Prostate gland (tissue), 2 donors: ENCODE data around the gene CDK8. TPM values are rescaled to one million over a fixed set of nuclear protein-coding genes. Genes with fewer than 3 reads are reported as not detected.

Source experiments
- DNase-seq: peaks from one replicate; pipeline ENCODE4 v3.0.0-alpha.2; 2019; ENCODE audit warnings: low spot score
- H3K27ac ChIP-seq, 2 donors: fragments of 200-600 bp; sonication (generic); 2 replicates each; pipeline ENCODE4 v1.5.1; 2017 to 2019
- H3K27me3 ChIP-seq: fragments of 200-600 bp; sonication (generic); replicated peaks from 2 replicates; pipeline ENCODE4 v1.5.1; 2019; ENCODE audit not compliant: insufficient read depth
- H3K36me3 ChIP-seq, 2 donors: fragments of 200-600 bp; sonication (generic); 1 replicate in 1 of 2; 2 replicates in 1 of 2; pipeline versions ENCODE4 v1.5.1 to v1.8.1; 2017 to 2019
- H3K4me1 ChIP-seq: fragments of 200-600 bp; sonication (generic); replicated peaks from 2 replicates; pipeline ENCODE4 v1.5.1; 2019
- H3K4me3 ChIP-seq, 2 donors: fragments of 200-600 bp; sonication (generic); 2 replicates each; pipeline ENCODE4 v1.5.1; 2017 to 2019
- H3K9me3 ChIP-seq: fragments of 200-600 bp; sonication (generic); 2 replicates; pipeline ENCODE4 v1.5.1; 2017
- POLR2A ChIP-seq: fragments of 450-650 bp; IDR thresholded peaks from one replicate; pipeline ENCODE4 v1.6.1; 2016; ENCODE audit warnings: antibody characterized with exemption, mild to moderate bottlenecking
- POLR2AphosphoS5 ChIP-seq: sonication (generic); formaldehyde crosslinking; IDR thresholded peaks from one replicate; pipeline ENCODE4 v1.6.1; 2017; ENCODE audit warnings: antibody characterized with exemption
- WGBS: methylation state at CpG from one replicate; pipeline ENCODE4 v1.1.5; 2018; 5-methylcytosine and 5-hydroxymethylcytosine counted together
- intact Hi-C: fragments of 100-400 bp; cut with DNase I; formaldehyde crosslinking; loops from one replicate; pipeline ENCODE4 v1.14.2; 2022
- total RNA-seq, 2 donors: library from RNA; depleted of rRNA; stranded (reverse); fragments of >200 nt; gene quantifications; one replicate each; pipeline ENCODE4 v1.1.0, GENCODE V29; 2016
- TF ChIP-seq, protein P1 (sequence below), 4 experiments: fragments of 200-600 bp in 2 of 4; fragments of 450-650 bp in 2 of 4; sonication (generic) in 2 of 4; IDR thresholded peaks; 1 replicate in 3 of 4; 2 replicates in 1 of 4; pipeline ENCODE4 v1.5.1; 2016 to 2019; ENCODE audit warnings: antibody characterized with exemption in 4 of 4, mild to moderate bottlenecking in 2 of 4, moderate library complexity in 2 of 4

The CDK8 gene
- total RNA-seq, 2 donors from 2014 or later, result 9.9 to 11.6 TPM

DNA sequence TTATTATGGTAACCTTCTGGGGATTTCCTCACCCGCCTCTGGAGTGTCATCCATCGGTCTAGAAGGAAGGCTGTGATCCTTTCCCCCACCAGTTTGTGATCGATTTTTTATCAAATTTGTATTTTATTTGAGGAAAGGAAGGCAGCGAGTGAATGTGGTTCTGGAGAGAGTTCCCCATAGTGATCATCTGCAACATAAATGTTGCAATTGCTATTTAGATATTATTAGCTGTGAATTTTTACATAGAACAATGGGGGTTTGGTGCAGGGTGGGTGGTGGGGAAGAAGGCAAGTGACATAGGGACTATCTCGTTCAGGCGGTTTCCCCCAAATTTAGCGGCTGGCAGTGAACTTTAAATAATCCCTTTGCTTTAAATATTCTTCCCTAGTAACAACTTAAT lies 1.2 kb downstream of the CDK8 start:
- Histone ChIP-seq H3K27me3 (no peaks in the 10 kb centered on the region), H3K9me3 (no peaks in the 10 kb centered on the region), H3K4me3 (peak overlapping the region; percentile 86 to 92), H3K4me1 (peaks cover 4% of the 10 kb centered on the region), H3K27ac (peak overlapping the region; percentile 93), H3K36me3 (no peaks in the 10 kb centered on the region)
- intact Hi-C loops, result loop anchor here (2.0 to 10.0 kb wide), 2 partner anchors 32 to 170 kb away; partner anchors contain the start of gene RNF6
- no peak for TF ChIP-seq POLR2A
- TF ChIP-seq, protein P1, sequence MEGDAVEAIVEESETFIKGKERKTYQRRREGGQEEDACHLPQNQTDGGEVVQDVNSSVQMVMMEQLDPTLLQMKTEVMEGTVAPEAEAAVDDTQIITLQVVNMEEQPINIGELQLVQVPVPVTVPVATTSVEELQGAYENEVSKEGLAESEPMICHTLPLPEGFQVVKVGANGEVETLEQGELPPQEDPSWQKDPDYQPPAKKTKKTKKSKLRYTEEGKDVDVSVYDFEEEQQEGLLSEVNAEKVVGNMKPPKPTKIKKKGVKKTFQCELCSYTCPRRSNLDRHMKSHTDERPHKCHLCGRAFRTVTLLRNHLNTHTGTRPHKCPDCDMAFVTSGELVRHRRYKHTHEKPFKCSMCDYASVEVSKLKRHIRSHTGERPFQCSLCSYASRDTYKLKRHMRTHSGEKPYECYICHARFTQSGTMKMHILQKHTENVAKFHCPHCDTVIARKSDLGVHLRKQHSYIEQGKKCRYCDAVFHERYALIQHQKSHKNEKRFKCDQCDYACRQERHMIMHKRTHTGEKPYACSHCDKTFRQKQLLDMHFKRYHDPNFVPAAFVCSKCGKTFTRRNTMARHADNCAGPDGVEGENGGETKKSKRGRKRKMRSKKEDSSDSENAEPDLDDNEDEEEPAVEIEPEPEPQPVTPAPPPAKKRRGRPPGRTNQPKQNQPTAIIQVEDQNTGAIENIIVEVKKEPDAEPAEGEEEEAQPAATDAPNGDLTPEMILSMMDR (IDR thresholded peaks at IDR 0.05), result no peak
- no peak for TF ChIP-seq POLR2AphosphoS5
- DNase-seq, result no peak
- under 1% methylated on average over 7 of the region's 7 CpGs for whole genome bisulfite sequencing

DNA sequence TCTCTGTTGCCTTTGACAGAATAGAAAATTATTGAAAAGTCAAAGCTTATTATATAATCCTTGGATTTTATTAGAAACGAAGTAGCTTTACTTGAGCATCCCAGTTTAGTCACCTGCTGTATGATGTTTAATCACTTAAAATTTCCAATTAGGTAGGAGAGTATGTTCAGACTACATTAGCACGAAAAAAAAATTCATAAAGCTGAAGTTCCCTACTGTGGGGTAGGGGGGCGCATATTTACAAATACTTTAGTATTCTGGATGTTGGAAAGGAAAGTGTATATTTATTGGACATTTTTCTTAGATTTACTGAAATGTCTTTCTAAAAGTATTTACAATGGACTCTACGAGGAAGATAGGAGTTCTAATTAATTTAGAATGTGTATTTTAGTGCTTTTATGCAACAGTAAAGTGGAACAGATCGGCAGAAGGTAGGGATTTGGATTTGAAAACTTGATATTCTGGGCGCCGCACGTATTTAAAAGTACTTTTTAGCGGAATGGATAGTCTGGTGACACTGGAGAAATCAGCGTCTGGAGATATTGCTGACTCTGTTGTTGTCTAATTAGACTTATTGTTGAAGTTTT lies 1.9 kb downstream of the CDK8 start:
- Histone ChIP-seq H3K27ac (peak overlapping the region; percentile 9 to 93), H3K4me3 (peak overlapping the region in 1 of 2 donors; percentile 92), H3K27me3 (no peaks in the 10 kb centered on the region), H3K4me1 (peaks cover 4% of the 10 kb centered on the region), H3K9me3 (no peaks in the 10 kb centered on the region), H3K36me3 (no peaks in the 10 kb centered on the region)
- DNase-seq, result no peak
- intact Hi-C loops, result loop anchor here (2.0 to 10.0 kb wide), 2 partner anchors 33 to 169 kb away; partner anchors contain the start of gene RNF6
- 35% methylated on average over 10 of the region's 10 CpGs for WGBS
- TF ChIP-seq, protein P1 (IDR thresholded peaks at IDR 0.05), result peak in 1 of 4 experiments; percentile 27
- no peak for TF ChIP-seq POLR2A

DNA sequence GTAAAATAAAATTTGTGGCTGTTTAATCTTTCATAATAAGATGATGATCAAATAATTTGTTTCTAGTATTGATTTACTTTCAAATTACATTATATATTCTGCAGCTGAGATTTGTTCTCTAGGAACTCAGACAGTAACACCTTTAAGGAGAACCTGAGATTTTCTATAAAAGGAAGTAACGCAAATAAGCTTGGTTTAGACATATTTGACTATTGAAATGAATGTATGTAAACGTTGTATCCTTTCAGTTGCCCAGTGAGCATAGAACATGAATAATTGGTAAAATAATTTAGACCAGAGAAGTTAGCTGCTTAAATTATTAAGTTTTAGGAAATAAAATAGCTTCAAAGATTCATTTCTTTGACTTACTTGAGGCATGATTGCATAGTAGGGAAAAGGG lies 3.1 kb downstream of the CDK8 start:
- no peak overlapping the region for H3K27ac ChIP-seq

DNA sequence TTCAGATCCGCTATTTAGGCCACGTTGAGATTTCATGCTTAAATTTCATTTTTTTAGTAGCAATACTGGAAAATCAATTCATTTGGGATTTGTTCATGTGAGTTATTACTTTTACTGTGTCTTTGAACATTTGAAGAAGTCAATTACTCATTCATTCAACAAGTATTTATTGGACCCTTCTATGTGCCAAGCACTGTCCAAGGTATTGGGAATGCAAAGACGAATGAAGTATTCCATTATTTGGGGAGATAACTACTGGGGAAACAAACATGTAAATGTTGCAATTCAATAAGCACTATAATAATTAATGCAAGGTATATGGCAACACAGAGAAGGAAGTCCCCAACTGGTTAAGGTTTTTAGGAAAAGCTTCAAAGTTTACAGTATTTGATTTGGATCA lies 5.7 kb downstream of the CDK8 start:
- Histone ChIP-seq H3K27ac (no peak overlapping the region), H3K4me3 (no peak overlapping the region), H3K36me3 (no peaks in the 10 kb centered on the region), H3K9me3 (no peaks in the 10 kb centered on the region), H3K4me1 (peaks cover 4% of the 10 kb centered on the region), H3K27me3 (no peaks in the 10 kb centered on the region)
- DNase-seq, result no peak
- TF ChIP-seq POLR2AphosphoS5, result no peak
- TF ChIP-seq, protein P1 (IDR thresholded peaks at IDR 0.05), result no peak
- TF ChIP-seq POLR2A, result no peak
- 82% methylated on average over 3 of the region's 3 CpGs for WGBS
- intact Hi-C loops, result loop anchor here (10.0 kb wide), 1 partner anchor 165 kb away; no protein-coding TSS in a partner anchor

More for the DNA sequence above, 3.1 kb downstream of the CDK8 start:
- TF ChIP-seq, protein P1 (IDR thresholded peaks at IDR 0.05), result no peak
- TF ChIP-seq POLR2AphosphoS5, result no peak
- no peak for TF ChIP-seq POLR2A
- intact Hi-C loops, result loop anchor here (10.0 kb wide), 1 partner anchor 168 kb away; no protein-coding TSS in a partner anchor
- H3K9me3 ChIP-seq, result no peaks in the 10 kb centered on the region
- 47% methylated on average over 2 of the region's 2 CpGs for WGBS
- H3K4me3 ChIP-seq, result no peak overlapping the region
- no peaks in the 10 kb centered on the region for H3K36me3 ChIP-seq
- no peaks in the 10 kb centered on the region for H3K27me3 ChIP-seq
- H3K4me1 ChIP-seq, result peaks cover 4% of the 10 kb centered on the region
- no peak for DNase-seq

DNA sequence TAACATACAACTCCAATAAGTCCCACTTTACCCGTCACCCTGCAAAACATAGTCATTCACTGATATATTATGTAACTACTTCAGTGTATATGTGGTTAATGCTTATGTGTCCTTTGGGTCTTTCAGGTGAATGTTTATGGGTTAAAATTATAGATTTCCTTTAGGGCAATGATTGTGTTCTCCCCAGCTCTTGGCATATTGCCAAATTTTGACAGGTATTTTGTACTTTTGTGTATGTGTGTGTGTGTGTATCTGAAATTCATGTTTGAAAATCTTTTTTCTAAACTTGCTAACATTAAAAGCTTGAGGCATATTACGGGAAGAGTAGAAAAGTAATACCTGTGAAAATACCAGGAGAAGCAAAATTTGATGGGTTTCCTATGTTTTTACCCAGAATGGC lies 8.2 kb downstream of the CDK8 start:
- Histone ChIP-seq H3K4me1 (no peaks in the 10 kb centered on the region), H3K9me3 (no peaks in the 10 kb centered on the region), H3K27ac (no peak overlapping the region), H3K27me3 (no peaks in the 10 kb centered on the region), H3K36me3 (no peaks in the 10 kb centered on the region), H3K4me3 (no peak overlapping the region)
- intact Hi-C loops, result no loop called here
- DNase-seq, result no peak
- TF ChIP-seq POLR2A (no peak), POLR2AphosphoS5 (no peak)
- TF ChIP-seq, protein P1 (IDR thresholded peaks at IDR 0.05), result no peak
- WGBS, result 91% methylated on average over 2 of the region's 2 CpGs
